Neural progenitor cell (in vitro differentiated cells): ENCODE measurements around the gene FAT3. TPM values are rescaled to one million over a fixed set of nuclear protein-coding genes. Genes with fewer than 3 reads are reported as not detected.

Experiments used
- DNase-seq: peaks from one replicate; pipeline ENCODE4 v3.0.0-alpha.2; 2016; ENCODE audit warnings: low spot score
- H2AFZ ChIP-seq: fragments of 200-600 bp; sonication (generic); replicated peaks from 2 replicates; pipeline ENCODE4 v1.6.1; 2016; ENCODE audit warnings: antibody characterized with exemption
- H3F3A ChIP-seq: fragments of 200-600 bp; sonication (generic); 2 replicates; pipeline ENCODE4 v1.6.1; 2016; ENCODE audit warnings: antibody characterized with exemption, low read depth
- H3K27ac ChIP-seq: fragments of 200-600 bp; sonication (generic); 2 replicates; pipeline ENCODE4 v1.5.1; 2016; ENCODE audit warnings: mild to moderate bottlenecking
- H3K27me3 ChIP-seq: fragments of 200-600 bp; sonication (generic); 2 replicates; pipeline ENCODE4 v1.6.1; 2016; ENCODE audit warnings: mild to moderate bottlenecking, moderate library complexity
- H3K36me3 ChIP-seq: fragments of 200-600 bp; sonication (generic); 2 replicates; pipeline ENCODE4 v1.5.1; 2016
- H3K4me1 ChIP-seq: fragments of 200-600 bp; sonication (generic); 2 replicates; pipeline ENCODE4 v1.6.1; 2016; ENCODE audit warnings: mixed run types
- H3K4me2 ChIP-seq: fragments of 200-600 bp; sonication (generic); 2 replicates; pipeline ENCODE4 v1.6.1; 2016
- H3K4me3 ChIP-seq: fragments of 200-600 bp; sonication (generic); 2 replicates; pipeline ENCODE4 v1.5.1; 2016
- H3K79me2 ChIP-seq: fragments of 200-600 bp; sonication (generic); 2 replicates; pipeline ENCODE4 v1.6.1; 2016; ENCODE audit warnings: low read depth
- H3K9ac ChIP-seq: fragments of 200-600 bp; sonication (generic); 2 replicates; pipeline ENCODE4 v1.6.1; 2016
- H3K9me3 ChIP-seq: fragments of 200-600 bp; sonication (generic); 2 replicates; pipeline ENCODE4 v1.5.1; 2016; ENCODE audit warnings: low read depth
- H4K20me1 ChIP-seq: fragments of 200-600 bp; sonication (generic); 2 replicates; pipeline ENCODE4 v1.6.1; 2016; ENCODE audit warnings: low read depth
- H3K27ac Mint-ChIP-seq: 3 replicates; pipeline ENCODE4 v1.8.0; 2021; ENCODE audit warnings: mixed read lengths
- H3K27me3 Mint-ChIP-seq: 2 replicates; pipeline ENCODE4 v1.8.0; 2022; ENCODE audit warnings: low read depth, mild to moderate bottlenecking, inconsistent platforms, moderate library complexity, mixed read lengths; ENCODE audit not compliant: insufficient read depth
- H3K36me3 Mint-ChIP-seq: 3 replicates; pipeline ENCODE4 v1.8.0; 2021; ENCODE audit warnings: mixed read lengths
- H3K4me1 Mint-ChIP-seq: 3 replicates; pipeline ENCODE4 v1.8.0; 2021; ENCODE audit warnings: mixed read lengths
- H3K4me3 Mint-ChIP-seq: 3 replicates; pipeline ENCODE4 v1.8.0; 2021; ENCODE audit warnings: mild to moderate bottlenecking, moderate library complexity, mixed read lengths
- H3K9me3 Mint-ChIP-seq: 3 replicates; pipeline ENCODE4 v1.8.0; 2020; ENCODE audit warnings: mixed read lengths
- CTCF ChIP-seq: fragments of 200-600 bp; sonication (generic); IDR thresholded peaks from 2 replicates; pipeline ENCODE4 v1.5.1; 2017; ENCODE audit warnings: antibody characterized with exemption, mild to moderate bottlenecking
- EZH2 ChIP-seq: fragments of 200-600 bp; sonication (generic); IDR thresholded peaks from 2 replicates; pipeline ENCODE4 v1.6.1; 2017; ENCODE audit warnings: antibody characterized with exemption, mild to moderate bottlenecking, moderate library complexity
- EZH2phosphoT487 ChIP-seq: fragments of 200-600 bp; sonication (generic); IDR thresholded peaks from 2 replicates; pipeline ENCODE4 v1.6.1; 2017; ENCODE audit warnings: antibody characterized with exemption
- total RNA-seq: library from RNA; depleted of rRNA; stranded (reverse); fragments of >200 nt; gene quantifications from 2 replicates; pipeline ENCODE4 v1.2.3, GENCODE V29; 2015; ENCODE audit warnings: low replicate concordance

FAT3 gene
- total RNA-seq, 1 donor from 2014 or later: 22.0 TPM

- H3K36me3 Mint-ChIP-seq: no peaks in the 10 kb centered on the region
- peaks cover 3% of the 10 kb centered on the region for H3K4me1 Mint-ChIP-seq
- Histone ChIP-seq H3K79me2 (no peaks in the 10 kb centered on the region), H3K27ac (no peak overlapping the region), H3K4me2 (no peak overlapping the region), H3K9ac (no peak overlapping the region), H3F3A (no peaks in the 10 kb centered on the region), H2AFZ (no peak overlapping the region), H4K20me1 (no peaks in the 10 kb centered on the region), H3K4me1 (no peaks in the 10 kb centered on the region), H3K9me3 (no peaks in the 10 kb centered on the region), H3K27me3 (no peaks in the 10 kb centered on the region), H3K36me3 (no peaks in the 10 kb centered on the region), H3K4me3 (no peak overlapping the region)
- peaks cover 2% of the 10 kb centered on the region for H3K27me3 Mint-ChIP-seq
- H3K4me3 Mint-ChIP-seq: no peak overlapping the region
- H3K27ac Mint-ChIP-seq: no peak overlapping the region
- H3K9me3 Mint-ChIP-seq: peaks cover 2% of the 10 kb centered on the region
- no peak for TF ChIP-seq EZH2
- TF ChIP-seq EZH2phosphoT487: no peak
- TF ChIP-seq CTCF: no peak
- DNase-seq: no peak
Observed at GRCh38 chr11:92206441-92206840, 18.2 kb upstream of the FAT3 start.

GRCh38 chr11:92211576-92212167 is 12.9 kb upstream of the FAT3 start:
- no peak overlapping the region for H3K4me3 Mint-ChIP-seq
- no peak overlapping the region for H3K27ac Mint-ChIP-seq
- H3K4me1 Mint-ChIP-seq: peaks cover 27% of the 10 kb centered on the region

GRCh38 chr11:92212530-92212929 is 12.1 kb upstream of the FAT3 start:
- no peak for TF ChIP-seq EZH2
- no peak for TF ChIP-seq EZH2phosphoT487
- TF ChIP-seq CTCF: no peak
- Histone ChIP-seq H3K4me3 (no peak overlapping the region), H3K36me3 (no peaks in the 10 kb centered on the region), H4K20me1 (no peaks in the 10 kb centered on the region), H3K4me1 (peaks cover 30% of the 10 kb centered on the region), H3K9ac (no peak overlapping the region), H3K27me3 (no peaks in the 10 kb centered on the region), H3K27ac (no peak overlapping the region), H3K9me3 (no peaks in the 10 kb centered on the region), H3F3A (peaks cover 3% of the 10 kb centered on the region), H3K4me2 (no peak overlapping the region), H3K79me2 (no peaks in the 10 kb centered on the region), H2AFZ (no peak overlapping the region)
- no peak overlapping the region for H3K27ac Mint-ChIP-seq
- no peaks in the 10 kb centered on the region for H3K9me3 Mint-ChIP-seq
- peaks cover 33% of the 10 kb centered on the region for H3K4me1 Mint-ChIP-seq
- H3K36me3 Mint-ChIP-seq: no peaks in the 10 kb centered on the region
- H3K4me3 Mint-ChIP-seq: no peak overlapping the region
- DNase-seq: no peak
- H3K27me3 Mint-ChIP-seq: peaks cover 5% of the 10 kb centered on the region

More at GRCh38 chr11:92211576-92212167, 12.9 kb upstream of the FAT3 start:
- no peaks in the 10 kb centered on the region for H4K20me1 ChIP-seq
- no peaks in the 10 kb centered on the region for H3K27me3 ChIP-seq
- no peak overlapping the region for H3K27ac ChIP-seq
- H3K36me3 ChIP-seq: no peaks in the 10 kb centered on the region
- H3F3A ChIP-seq: peaks cover 3% of the 10 kb centered on the region
- H2AFZ ChIP-seq: peak overlapping the region; percentile 11
- TF ChIP-seq CTCF (peak; percentile 63), EZH2 (no peak)
- DNase-seq: peak; percentile 79
- H3K79me2 ChIP-seq: no peaks in the 10 kb centered on the region
- peaks cover 2% of the 10 kb centered on the region for H3K27me3 Mint-ChIP-seq
- H3K9me3 Mint-ChIP-seq: no peaks in the 10 kb centered on the region
- H3K9me3 ChIP-seq: no peaks in the 10 kb centered on the region
- H3K36me3 Mint-ChIP-seq: no peaks in the 10 kb centered on the region
- peaks cover 21% of the 10 kb centered on the region for H3K4me1 ChIP-seq
- no peak overlapping the region for H3K4me2 ChIP-seq
- no peak overlapping the region for H3K9ac ChIP-seq
- H3K4me3 ChIP-seq: no peak overlapping the region
